ENCODE measurements around the gene STK4. TPM values are rescaled to one million over a fixed set of nuclear protein-coding genes. Genes with fewer than 3 reads are reported as not detected.

Gene STK4
- 11.1 to 14.8 TPM (median 14.0 TPM) in 5 replicates for total RNA-seq (2022; extraction: Qiagen RNA extraction; ENCODE audit: low read depth)

DNA sequence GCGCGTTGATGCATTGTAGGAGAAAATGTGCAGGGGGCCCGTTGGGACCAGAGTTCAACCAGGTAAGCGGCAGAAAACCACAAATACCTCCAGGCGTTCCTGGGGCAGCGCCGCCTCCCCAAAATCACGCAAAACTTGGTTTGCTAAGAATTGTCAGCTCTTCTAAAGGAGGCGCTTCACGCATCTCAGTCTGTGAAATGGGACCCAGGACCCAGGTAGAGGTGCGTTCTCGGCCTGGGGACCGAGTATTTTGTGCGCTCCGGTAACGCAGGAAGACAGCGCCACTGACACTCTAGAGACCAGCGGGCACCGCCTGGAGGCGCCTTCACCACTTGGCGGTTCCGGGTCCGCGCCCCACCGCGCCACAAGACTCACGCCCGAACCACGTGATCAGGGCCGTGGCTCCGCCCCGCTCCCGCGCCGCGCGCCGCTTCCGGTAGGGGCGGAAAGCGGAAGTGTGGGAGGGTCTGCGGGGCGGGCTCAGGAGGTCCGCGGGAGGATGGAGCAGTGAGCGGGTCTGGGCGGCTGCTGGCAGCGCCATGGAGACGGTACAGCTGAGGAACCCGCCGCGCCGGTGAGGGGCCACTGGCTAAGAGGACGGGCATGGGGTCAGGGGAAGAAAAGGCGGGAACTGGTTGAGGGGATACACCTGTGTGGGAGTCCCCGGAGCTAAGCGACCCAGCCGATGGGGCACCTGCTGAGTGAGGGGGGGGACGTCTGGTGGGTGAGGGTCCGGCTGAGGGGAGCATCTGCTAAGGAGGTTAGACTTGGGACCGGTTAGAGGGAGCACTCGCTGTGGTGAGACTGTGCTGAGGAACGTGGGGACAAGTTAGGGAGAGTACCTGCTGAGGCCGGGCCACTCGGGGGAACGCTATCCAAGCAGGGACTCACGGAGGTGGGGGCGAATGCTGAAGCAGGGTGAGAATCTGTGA is at the start of gene STK4:
Gene STK4 (plus strand): TSS at position 483 of the 932 bp plus-strand sequence. CDS start 57 bp downstream, at position 540.

DNA sequence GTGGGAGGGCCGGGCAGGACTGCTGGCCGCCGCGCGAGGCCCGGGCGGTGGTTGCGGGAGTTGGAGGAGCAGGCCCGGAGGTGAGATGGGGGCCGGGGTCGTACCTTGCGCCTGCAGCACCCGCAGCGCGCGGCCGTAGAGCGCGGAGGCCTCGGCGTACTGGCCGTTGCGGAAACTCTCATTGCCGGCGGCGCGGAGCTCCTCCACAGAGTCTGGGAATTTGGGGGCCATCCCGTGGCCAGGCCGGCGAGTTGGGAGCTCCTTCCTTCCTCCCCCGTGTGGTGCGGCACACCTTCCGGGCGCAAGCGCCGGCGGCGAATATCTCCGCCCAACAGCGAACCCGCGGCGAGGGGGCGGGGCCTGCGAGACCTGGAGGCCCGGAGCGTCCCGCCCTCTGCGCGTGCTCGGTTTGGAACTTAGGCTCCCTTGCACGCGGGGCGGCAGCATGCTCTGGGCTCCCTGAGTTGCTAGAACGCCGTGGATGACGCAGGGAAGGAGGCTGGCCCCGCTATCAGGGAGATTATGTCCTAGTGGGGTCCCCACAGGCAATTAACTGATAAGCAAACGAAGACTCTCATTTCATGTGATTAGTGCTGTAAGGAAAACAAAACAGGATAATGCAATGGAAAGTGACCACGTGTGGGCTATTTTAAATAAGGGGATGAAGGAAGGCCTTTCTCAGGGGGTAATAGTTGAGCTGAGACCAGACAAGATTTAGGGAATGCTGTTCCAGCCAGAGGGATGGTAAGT is 6.0 kb upstream of the STK4 start, which contains the start of gene TOMM34:
Gene TOMM34 (minus strand): TSS at position 295 of the 750 bp plus-strand sequence. CDS start 64 bp downstream, at position 231.

DNA sequence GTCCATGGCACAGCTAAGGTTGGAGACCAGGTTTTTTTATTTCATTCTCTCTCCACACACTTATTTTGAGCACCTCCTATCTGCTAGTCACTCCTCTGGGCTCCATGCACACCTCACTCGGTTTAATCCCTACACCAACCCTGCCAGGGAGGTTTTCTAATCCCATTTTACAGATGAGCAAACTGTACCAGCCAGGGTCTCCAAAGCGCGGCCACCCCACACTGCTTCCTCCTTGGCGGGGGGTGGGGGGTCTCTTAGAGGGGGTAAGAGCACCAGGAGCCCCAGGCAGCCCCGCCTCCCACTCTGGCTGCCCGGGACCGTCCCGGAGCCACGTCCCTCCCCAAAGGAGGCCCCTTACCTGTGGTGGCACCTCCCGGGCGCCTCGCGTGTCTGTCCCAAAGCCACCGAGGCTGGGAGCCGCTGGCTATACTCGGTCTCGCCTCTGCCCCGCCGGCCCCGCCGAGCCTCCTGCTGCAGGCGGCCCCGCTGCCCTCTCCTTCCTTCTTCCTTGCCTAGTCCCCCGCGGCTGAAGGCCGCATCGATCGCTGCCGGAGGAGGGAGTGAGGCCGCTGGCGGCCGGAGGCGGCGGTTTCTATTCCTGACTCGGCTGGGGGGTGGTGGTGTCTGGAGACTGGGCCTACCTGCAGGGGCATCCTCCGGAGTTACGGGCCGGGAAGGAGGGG is 134.4 kb downstream of the STK4 start, which contains the start of gene KCNS1:
Gene KCNS1 (minus strand): TSS at position 565 of the 683 bp plus-strand sequence. CDS start 1,891 bp downstream, outside the sequence.

DNA sequence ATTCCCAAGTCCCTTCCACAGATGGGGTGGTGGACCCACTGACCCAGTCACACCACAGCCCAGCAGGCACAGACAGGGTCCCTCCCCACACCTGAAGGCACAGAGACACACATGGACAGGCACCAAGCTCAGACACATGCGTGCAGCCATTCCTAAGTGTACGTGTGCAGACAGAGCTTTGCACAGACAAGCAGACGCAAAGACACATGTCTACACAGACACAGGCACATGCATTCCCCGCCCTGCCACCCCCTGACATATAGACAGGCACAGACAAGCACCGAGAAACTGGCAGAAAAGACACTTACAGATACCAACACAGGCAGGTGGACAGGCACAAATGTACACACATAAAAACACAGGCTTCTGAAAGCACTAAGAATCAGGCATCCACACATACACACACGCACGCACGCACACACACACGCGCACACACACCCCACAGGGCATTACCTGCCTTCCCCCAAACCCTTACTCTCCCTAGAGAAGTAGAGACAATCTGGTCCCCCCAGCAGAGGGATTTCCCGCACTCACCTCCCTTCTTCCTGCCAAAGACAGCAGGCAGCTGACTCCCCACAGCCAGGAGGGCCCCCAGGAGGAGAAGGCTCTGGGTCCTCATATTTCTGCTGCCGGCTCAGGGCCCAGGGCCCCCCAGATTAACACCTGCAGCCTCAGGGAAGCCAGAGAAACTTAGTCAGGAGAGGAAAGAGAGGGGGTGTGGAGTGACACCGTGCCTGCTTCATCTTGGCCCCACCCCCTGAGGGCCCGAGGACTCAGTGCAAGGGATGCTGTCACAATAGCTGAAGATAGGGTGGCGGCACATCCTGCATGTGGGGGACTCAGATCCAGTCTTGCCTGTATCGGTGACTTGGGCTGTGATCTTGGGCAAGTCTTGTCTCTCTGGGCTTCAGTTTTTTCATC is 148.4 kb downstream of the STK4 start, which contains the start of gene WFDC5:
Gene WFDC5 (minus strand): TSS at position 710 of the 921 bp plus-strand sequence. CDS start 91 bp downstream, at position 619.

DNA sequence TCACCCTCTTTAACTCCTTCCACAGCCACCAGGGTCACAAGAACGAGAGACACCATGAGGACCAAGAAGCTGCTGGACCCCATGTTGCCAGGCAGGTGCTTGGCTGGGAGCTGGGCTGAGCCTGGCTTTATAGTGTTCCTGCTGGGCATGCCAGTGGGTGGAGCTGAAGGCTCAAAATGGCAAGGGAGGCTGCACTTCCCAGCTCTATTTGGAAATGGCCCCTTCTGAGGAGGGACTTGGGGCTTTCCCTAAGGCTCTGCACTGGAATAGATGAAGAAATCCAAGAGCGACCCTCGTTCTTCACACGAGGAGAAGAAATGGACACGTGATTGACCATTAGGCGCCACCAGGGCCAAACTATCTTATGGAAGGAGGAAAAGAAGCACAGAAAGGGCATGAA is 158.1 kb downstream of the STK4 start, which contains the start of gene WFDC12:
Gene WFDC12 (minus strand): TSS at position 101 of the 400 bp plus-strand sequence. CDS start 18 bp downstream, at position 83.

Other genes with a start within 250 kb of the STK4 start
- gene KCNK15, start 220.6 kb upstream of the STK4 start, total RNA-seq (2022; extraction: Qiagen RNA extraction; ENCODE audit: low read depth) = 0.32 to 0.75 TPM (median 0.60 TPM) in 5 replicates
- 1.3 to 2.0 TPM (median 1.6 TPM) in 5 replicates for gene RIMS4, start 156.0 kb upstream of the STK4 start, total RNA-seq (2022; extraction: Qiagen RNA extraction; ENCODE audit: low read depth)
- gene YWHAB, start 80.8 kb upstream of the STK4 start, total RNA-seq (2022; extraction: Qiagen RNA extraction; ENCODE audit: low read depth) = 191 to 203 TPM (median 202 TPM) in 5 replicates
- 12.7 to 16.3 TPM (median 14.8 TPM) in 5 replicates for gene PABPC1L, start 56.5 kb upstream of the STK4 start, total RNA-seq (2022; extraction: Qiagen RNA extraction; ENCODE audit: low read depth)
- 41.0 to 48.1 TPM (median 42.3 TPM) in 5 replicates for gene TOMM34, start 6.1 kb upstream of the STK4 start, total RNA-seq (2022; extraction: Qiagen RNA extraction; ENCODE audit: low read depth)
- gene KCNS1, start 134.6 kb downstream of the STK4 start, total RNA-seq (2022; extraction: Qiagen RNA extraction; ENCODE audit: low read depth) = not detected in 5 replicates
- gene WFDC5, start 148.7 kb downstream of the STK4 start, total RNA-seq (2022; extraction: Qiagen RNA extraction; ENCODE audit: low read depth) = not detected in 5 replicates
- gene WFDC12, start 158.0 kb downstream of the STK4 start, total RNA-seq (2022; extraction: Qiagen RNA extraction; ENCODE audit: low read depth) = not detected in 5 replicates
- gene PI3, start 208.4 kb downstream of the STK4 start, total RNA-seq (2022; extraction: Qiagen RNA extraction; ENCODE audit: low read depth) = 2.1 to 4.7 TPM (median 2.7 TPM) in 5 replicates
- not detected in 5 replicates for gene SEMG1, start 240.5 kb downstream of the STK4 start, total RNA-seq (2022; extraction: Qiagen RNA extraction; ENCODE audit: low read depth)